CD4-positive, alpha-beta T cell treated with Interleukin-12 subunit alpha and Interleukin-12 subunit beta, for 1 hour (primary cell): ENCODE measurements around the gene SORCS2.

ENCODE experiments used
- DNase-seq: peaks from one replicate; pipeline ENCODE4 v3.0.0-alpha.2; 2020

SORCS2 gene

GRCh38 chr4:7540654-7541413, 348.5 kb downstream of the SORCS2 start:
- DNase-seq = no peak

DNA sequence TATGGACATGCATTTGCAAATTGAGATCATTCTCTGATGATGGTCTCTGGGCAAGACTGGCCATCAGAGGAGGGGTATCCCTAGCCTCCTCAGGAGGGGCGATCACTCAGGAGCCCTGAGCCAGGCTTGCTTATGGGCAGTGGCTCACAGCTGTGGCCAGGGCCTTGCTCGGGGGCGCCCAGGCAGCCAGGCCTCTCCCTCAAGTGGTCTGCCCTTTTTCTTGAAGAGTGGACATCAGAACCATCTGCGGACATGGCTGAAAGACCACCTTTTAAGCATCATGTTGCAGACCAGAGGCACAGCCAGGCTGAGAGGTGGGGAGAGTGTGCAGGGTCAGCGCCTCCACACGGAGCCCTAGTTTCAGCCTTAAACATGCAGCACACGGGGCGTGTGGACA, 349.1 kb downstream of the SORCS2 start:
- no peak for DNase-seq

- DNase-seq = no peak
These were observed 350.4 kb downstream of the SORCS2 start for GRCh38 chr4:7542781-7543180.

GRCh38 chr4:7546152-7546808, 353.9 kb downstream of the SORCS2 start:
- no peak for DNase-seq

DNA sequence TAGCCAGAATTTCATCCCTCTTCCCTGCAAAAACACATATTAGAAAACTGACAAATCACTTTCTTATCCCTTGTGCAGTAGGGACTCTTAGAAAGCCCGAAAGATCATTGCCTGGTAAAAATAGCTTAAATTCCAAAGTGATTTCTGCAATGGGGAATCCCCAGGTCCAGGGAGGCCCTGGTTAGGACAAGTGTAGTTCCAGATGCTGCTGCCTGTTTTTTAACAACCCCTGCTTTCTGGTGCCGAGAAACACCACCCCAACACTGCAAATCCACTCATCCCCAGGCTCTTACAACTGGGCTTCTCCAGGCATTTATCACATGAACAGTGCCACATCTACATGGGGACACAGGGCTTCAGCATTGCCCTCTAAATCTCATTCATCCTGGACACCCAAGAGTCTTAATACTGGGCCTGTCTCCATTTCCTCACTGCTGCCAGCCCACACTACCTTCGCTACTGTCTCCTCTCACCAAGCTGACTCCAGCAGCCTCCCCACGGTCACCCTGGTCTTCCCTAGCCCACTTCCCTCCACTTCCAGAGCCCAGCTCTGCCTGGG, 354.6 kb downstream of the SORCS2 start:
- no peak for DNase-seq

DNA sequence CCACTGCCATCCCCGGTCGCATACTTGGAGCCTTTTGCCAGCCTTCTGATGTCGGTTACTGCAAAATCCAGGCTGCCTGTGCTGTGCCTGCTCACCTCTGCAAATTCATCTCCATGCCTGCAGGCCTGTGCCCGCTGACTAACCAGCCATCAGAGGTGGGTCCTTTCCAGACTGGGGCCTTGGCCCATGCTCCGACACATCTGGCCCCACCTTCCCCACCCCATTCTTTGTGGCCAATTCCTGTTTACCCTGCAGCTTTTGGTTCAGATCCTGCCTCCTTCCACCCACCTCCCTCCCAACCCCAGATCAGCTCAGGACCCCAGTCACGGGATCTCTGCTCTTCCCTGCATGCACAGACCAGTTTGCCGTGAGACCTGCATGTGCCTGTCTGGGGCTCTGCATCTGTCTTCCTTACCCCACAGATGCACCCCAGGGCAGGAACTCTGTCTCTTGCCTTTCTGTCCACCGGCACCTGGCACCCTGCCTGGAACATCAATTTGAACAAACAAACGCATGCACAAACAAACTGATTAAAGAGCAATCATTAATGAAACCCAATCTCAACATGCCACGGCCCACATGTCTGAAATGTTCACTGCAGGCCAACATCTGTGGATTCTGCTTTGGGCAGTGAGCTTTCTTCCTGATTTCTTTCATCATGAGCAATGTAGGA, 355.2 kb downstream of the SORCS2 start:
- no peak for DNase-seq

DNA sequence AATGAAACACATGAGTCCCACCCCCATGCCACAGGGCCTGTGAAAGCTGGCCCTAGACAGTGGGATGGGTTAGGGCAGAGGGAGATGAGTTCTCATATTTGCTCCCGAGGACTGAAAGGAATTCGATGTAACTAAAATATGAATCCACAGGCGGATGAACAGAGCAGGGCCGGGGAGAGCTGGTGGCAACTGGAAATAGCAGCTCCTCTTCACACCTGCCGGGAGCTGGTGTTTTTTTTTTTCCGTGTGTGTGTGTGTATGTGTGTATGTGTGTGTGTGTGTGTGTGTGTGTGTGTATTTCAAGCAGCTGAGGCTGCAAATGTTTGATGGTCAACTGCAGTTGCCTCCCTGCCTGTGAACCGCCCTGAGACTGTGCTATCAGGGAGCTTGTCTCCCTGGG, 357.5 kb downstream of the SORCS2 start:
- no peak for DNase-seq

GRCh38 chr4:7552466-7552865, 360.1 kb downstream of the SORCS2 start:
- no peak for DNase-seq

DNA sequence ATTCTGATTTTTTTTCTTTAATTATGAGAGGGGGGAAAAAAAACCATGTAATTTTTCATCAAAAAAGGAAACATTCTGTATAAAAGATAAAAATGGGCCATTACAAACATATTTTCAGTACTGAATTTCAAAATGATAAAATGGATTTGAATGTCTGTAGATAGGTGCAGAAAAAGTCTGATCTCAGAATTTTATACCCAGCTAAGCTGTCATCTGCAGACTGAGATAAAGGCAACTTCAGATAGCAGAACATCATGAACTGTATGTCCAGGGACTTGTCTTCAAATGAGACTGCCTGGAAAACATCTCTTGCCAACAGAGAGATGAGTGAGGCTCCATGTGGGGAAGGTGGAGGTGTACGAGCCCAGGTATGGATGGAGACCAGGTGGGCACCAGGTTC, 360.9 kb downstream of the SORCS2 start:
- DNase-seq = no peak

- no peak for DNase-seq
These were observed 362.6 kb downstream of the SORCS2 start for GRCh38 chr4:7554905-7555304.

GRCh38 chr4:7556558-7556957, 364.2 kb downstream of the SORCS2 start:
- no peak for DNase-seq

DNA sequence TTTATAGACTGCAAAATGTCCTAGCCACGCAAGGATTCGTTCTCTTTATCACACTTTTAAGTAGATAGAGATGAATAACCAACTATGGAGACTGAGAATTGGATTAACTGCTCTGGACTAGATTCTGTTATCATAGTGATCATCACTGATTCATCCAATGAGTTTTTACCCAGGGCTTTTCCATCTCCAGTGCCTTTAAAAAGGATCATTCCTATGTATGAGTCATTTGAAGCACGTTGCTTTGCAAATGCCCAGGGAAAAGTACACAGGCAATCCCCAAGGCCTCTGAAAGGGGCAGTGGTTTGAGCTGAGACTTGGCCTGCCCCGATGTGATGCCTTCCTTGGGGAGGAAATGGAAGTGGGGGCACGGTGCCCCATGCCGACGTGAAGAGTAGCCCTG, 365.1 kb downstream of the SORCS2 start:
- DNase-seq = no peak

DNA sequence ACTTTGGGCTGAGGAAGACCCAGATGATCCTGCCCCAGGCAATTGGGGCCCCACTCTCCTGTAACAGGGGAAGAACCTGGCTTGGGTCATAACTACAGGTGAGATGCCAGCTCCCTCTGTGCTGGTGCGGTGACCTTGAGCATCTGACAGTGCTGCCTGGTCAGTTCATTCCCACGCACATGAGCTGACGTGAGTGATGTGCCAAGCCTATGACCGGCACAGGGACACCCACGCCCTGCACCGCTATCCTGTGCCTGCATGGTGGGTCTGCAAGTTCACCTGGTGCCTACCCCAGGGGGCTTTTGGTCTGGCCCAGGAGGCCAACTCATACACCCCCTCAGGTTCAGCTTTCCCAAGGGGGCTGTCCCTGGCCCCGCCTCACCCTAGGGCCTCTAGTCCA, 366.1 kb downstream of the SORCS2 start:
- no peak for DNase-seq

DNA sequence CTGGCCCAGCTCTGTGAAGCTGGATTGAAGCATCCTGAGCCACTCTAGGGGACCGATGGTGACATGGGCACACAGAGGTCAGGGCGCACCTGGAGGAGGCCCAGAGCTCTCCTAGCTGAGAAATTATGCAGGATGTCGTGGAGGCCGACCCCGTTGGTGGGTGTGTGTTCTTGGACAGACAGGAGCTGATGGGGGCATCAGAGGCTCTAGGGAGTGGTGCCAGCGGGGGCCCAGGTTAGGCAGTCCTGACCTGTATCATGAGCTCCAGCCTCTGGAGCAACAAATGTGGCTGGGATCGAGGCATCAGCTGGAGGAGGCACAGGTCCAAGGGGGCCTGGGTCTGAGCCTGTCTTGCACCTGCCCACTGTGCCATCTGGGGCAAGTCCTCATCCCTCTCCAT, 367.0 kb downstream of the SORCS2 start:
- DNase-seq = no peak

GRCh38 chr4:7559741-7560395, 367.5 kb downstream of the SORCS2 start:
- no peak for DNase-seq

GRCh38 chr4:7561557-7561956, 369.2 kb downstream of the SORCS2 start:
- DNase-seq = no peak

GRCh38 chr4:7564242-7564641, 371.9 kb downstream of the SORCS2 start:
- no peak for DNase-seq

DNA sequence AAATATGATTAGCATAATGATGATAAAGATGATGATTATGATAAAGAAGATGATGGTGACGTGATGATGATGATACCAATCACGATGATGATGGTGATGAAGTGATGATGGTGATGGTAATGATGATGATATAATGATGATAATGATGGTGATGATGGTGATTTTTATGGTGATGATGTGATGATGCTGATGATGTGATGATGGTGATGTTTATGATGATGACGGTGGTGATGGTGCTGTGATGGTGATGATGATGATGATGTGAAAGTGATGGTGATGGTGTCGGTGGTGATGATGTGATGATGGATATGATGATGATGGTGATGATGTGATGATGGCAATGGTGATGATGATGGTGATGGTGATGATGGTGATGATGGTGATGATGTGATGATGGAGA, 373.1 kb downstream of the SORCS2 start:
- no peak for DNase-seq

DNA sequence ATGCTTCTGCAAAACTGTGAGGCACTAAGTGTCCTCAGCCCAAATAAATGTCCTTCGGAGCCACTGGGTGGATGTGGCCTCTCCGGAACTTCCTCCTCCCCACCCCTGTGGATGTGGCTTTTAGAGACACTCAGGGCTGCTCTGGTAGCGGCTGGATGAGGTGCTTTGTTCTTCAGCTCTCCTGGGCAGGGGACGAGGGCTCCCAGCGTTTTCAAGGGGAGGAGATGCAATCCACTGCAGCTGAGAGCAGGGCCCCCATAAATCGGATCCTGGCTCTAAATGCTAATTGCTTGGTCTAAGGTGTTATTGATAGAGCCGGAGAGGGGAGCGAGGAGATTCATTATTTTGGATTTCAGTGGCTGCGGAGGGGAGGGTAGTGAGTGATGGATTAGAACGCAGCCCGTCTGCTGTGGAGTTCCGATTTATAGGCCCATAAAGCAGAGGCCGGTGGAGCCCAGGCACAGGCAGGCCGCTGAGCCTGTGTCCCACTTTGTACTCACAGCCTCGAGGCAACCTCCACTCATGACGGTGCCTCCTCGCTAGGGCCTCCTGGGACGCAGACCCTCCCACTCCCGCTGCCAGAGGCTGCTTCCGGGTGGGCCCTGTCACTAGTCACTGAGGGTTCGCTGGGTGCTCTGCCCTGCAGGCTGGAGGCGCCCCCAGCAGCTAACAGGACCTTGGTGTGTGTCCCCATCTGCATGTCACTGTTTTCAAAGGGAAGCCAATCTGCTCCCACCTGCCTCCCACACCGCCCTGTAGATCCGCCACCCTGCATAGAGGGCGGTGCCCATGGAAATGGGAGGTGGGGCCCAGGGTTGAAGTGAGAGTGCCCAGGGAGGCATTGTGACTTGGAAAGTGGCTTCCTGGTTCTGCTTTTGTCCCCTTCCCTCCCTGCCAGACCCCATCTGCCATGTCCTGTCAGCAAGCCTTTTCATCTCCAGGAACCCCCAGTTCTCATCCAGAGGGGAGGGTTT, 377.8 kb downstream of the SORCS2 start:
- no peak for DNase-seq

DNA sequence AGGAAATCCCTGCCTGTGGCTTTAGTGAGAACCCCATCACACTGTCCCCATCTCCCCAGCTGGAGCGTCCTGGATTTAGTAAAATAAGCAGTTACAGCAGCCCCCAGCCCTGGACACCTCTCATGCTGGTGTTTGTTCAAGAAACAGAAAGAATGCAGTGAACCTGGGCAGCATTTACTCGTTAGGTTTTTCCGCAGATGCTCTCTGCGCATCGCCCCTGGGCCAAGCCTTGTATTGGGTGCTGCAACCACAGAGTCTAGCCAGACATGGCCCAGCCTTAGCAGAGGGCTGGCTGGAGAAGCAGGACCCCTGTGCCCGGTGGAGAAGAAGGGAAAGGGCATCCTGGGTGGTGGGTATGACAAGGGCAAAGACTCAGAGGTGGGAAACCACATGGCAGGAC, 378.7 kb downstream of the SORCS2 start:
- DNase-seq = no peak

- DNase-seq = no peak
These were observed 379.4 kb downstream of the SORCS2 start for GRCh38 chr4:7571701-7572100.

DNA sequence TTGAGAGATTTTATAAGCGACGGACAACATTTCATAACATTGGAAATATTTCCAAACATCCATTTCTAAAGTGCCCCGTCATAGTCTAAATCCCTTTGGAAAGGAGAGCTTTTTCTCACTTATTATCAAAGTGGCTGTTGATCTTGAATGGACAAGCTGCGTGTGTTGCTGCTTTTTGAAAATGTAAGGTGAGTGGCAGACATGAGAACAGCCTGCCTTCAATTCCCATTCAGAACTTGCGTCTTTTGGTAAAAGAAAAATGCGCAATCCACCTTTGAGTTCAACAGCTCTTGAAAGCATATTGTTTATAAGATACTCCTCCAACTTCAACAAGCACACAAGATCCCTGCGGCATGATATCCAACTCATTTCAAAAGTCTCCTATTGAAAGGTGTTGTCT, 380.6 kb downstream of the SORCS2 start:
- no peak for DNase-seq
